Activated naive CD4-positive, alpha-beta T cell treated with anti-CD3 and anti-CD28 coated beads, Interleukin-2, amount 50 U/mL, for 72 hours (primary cell): ENCODE measurements around the gene CNTNAP5. TPM values are rescaled to one million over a fixed set of nuclear protein-coding genes. Genes with fewer than 3 reads are reported as not detected.
"Not testable (repeated sequence)": the region's sequence is repeated elsewhere in the genome, so short reads cannot be mapped to it uniquely, and the experiment has no call there.

Experiments
- ATAC-seq, 2 donors: fragments of 150-1000 bp; cut with Tn5 transposase; 2 replicates each; pipeline ENCODE4 v1.10.0; 2021; ENCODE audit warnings: mild to moderate bottlenecking in 2 of 2, moderate library complexity in 2 of 2
- DNase-seq, 2 donors: peaks; one replicate each; pipeline ENCODE4 v3.0.0; 2021 to 2022; ENCODE audit warnings: low spot score in 2 of 2
- H3K27ac Mint-ChIP-seq, 2 donors: one replicate each; pipeline ENCODE4 v1.8.0; 2022; ENCODE audit warnings: mild to moderate bottlenecking in 2 of 2, mixed read lengths in 2 of 2
- H3K36me3 Mint-ChIP-seq, 2 donors: one replicate each; pipeline ENCODE4 v1.8.0; 2022; ENCODE audit warnings: mixed read lengths in 2 of 2
- H3K9me3 Mint-ChIP-seq, 2 donors: one replicate each; pipeline ENCODE4 v1.8.0; 2022; ENCODE audit warnings: mixed read lengths in 2 of 2
- total RNA-seq, 2 donors: library from RNA; stranded (reverse); gene quantifications; one replicate each; pipeline ENCODE4 v1.2.3, GENCODE V29; 2022

The CNTNAP5 gene
- total RNA-seq, 2 donors from 2014 or later, result not detected

DNA sequence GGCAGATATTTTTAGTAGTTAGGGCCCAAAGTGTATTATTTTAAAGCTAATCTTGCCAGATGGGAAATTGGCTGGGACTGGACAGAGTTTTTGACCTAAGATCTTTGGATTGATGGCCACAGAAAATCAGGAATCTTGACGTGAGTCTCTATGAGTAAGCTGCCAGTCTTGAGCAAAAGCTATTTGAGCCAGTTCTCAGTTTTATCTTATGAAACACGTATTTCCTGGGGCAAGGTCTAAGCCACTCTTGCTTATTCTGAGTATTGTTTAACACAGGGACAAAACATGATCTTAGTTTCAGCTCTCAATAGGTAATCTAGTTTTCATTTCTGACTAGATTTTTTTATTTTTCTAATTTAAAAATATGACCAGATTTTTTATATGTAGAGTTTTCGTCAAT, 329.4 kb downstream of the CNTNAP5 start:
- ATAC-seq (no peak), DNase-seq (no peak)
- Mint-ChIP-seq H3K36me3 (no peaks in the 10 kb centered on the region), H3K27ac (no peak overlapping the region), H3K9me3 (peaks cover 7 to 8% of the 10 kb centered on the region in 2 donors)

DNA sequence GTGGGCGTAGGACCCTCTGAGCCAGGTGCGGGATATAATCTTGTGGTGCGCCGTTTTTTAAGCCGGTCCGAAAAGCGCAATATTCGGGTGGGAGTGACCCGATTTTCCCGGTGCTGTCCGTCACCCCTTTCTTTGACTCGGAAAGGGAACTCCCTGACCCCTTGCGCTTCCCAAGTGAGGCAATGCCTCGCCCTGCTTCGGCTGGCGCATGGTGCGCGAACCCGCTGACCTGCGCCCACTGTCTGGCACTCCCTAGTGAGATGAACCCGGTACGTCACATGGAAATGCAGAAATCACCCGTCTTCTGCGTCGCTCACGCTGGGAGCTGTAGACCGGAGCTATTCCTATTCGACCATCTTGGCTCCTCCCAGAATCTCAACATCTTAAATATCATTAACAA, 336.9 kb downstream of the CNTNAP5 start:
- not testable (repeated sequence) for ATAC-seq, H3K27ac Mint-ChIP-seq

DNA sequence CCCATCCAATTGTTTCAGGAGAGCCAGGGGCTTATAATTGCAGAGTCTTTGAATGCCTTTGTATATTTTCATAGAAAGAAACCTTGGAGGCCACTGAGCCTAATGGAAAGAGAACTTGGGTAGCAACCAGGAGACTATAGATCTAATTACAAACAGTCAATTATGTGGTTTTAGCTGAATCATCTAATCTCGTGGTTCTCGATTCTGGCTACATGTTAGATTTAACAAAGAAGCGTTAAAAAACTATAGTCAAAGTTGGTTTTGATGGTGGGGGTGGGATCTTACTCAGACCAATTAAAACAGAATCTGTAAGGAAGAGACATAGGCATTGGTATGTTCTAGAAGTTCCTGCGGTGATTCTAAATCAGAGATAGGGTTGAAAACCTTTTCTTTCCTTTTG, 344.1 kb downstream of the CNTNAP5 start:
- DNase-seq (no peak), ATAC-seq (no peak)
- Mint-ChIP-seq H3K36me3 (no peaks in the 10 kb centered on the region), H3K27ac (no peak overlapping the region), H3K9me3 (peaks cover 21 to 22% of the 10 kb centered on the region in 2 donors)

More for the DNA sequence above, 336.9 kb downstream of the CNTNAP5 start:
- H3K9me3 Mint-ChIP-seq, result peaks cover 13 to 18% of the 10 kb centered on the region in 2 donors
- DNase-seq, H3K36me3 Mint-ChIP-seq: not testable (repeated sequence)

DNA sequence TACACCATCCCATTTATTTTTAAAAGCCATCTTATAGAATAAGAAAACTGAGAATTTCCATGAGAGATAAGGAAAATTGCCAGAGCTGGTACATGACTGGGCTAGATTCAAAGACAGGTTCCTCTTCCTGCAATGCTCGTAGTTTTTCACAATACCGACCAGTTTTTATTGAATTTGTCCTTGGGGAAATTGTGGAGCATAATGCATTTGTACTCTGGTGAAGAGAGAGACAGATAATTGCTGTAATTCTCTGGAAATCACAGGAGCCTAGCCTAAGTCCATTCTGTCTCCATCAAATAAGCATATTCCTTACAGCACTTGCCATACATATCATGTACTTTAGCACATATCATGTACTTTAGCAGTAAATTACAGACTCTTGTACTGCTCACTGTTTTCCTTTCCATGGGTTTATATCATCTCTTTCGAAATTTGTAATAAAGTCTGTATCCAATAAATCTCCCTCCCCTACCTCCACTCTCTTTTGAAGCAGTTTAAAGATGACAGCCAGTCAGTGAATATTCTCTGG, 355.2 kb downstream of the CNTNAP5 start:
- ATAC-seq (no peak), DNase-seq (no peak)
- Mint-ChIP-seq H3K27ac (no peak overlapping the region), H3K9me3 (peaks cover 4 to 5% of the 10 kb centered on the region in 2 donors), H3K36me3 (no peaks in the 10 kb centered on the region)

DNA sequence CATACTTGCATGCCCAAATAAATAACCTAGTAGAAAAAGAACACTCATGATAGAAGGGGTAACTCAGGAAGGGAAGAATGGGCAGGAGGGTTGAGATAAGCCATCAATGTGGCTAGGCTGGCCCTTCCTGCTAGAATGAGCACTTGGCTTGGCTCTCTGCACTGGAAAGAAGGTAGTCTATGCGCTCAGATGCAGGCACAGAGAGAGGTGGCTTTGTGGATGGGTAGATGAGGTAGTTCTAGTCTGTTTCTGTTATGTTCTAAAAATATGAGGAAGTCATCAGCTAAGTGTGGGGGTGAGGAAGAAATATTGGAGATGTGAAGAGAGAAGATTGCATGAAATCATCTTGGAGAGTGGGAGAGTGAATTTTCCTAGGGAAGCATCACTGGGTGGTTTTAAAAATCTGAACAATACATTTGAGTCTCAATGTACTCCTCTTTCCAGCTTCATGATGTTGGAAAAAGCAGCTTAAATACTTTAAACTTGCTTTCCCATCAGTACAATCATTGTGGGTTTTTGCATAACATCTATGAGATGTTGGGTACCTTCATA, 357.1 kb downstream of the CNTNAP5 start:
- Mint-ChIP-seq H3K36me3 (no peaks in the 10 kb centered on the region), H3K27ac (no peak overlapping the region), H3K9me3 (peaks cover 7 to 10% of the 10 kb centered on the region in 2 donors)
- ATAC-seq (no peak), DNase-seq (no peak)

DNA sequence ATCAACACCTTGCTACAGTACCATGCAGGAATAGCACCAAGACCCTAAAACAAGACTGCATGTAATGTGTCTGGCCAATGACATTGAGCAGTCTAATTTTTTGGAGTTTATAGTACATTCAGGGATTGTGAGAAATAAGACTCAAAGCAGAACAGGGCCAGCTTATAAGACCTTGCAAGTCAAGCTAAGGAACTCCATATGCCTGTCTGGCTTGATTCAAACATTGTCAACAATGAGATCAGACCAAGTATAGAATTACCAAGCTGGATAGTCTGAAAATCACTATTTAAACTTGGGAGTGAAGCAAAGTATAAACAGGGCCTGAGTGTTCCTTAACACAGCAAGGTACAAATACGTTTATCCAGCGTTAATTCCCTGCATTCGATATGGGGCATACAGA, 370.9 kb downstream of the CNTNAP5 start:
- Mint-ChIP-seq H3K27ac (no peak overlapping the region), H3K9me3 (peaks cover 6 to 9% of the 10 kb centered on the region in 2 donors), H3K36me3 (no peaks in the 10 kb centered on the region)
- DNase-seq (no peak), ATAC-seq (no peak)

DNA sequence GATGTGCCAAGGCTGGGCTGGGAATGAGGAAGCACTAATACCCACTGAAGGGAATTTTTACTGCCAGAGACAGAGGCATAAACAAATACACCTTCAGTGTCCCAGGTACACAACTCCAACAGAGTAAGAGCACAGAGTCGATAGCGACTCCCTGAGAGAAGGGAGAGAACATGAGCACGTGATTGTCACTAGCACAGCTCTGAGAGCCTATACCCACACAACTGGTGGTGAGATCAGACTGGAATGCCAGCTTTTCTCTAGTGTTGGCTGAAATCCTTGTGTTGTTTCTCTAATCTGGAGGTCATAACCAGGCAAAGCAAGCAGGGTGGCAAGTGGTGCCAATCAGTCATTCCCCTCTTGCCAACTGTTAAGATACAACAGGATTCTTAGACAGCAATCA, 377.2 kb downstream of the CNTNAP5 start:
- Mint-ChIP-seq H3K9me3 (peaks cover 13 to 19% of the 10 kb centered on the region in 2 donors), H3K27ac (no peak overlapping the region), H3K36me3 (no peaks in the 10 kb centered on the region)
- DNase-seq (no peak), ATAC-seq (no peak)

DNA sequence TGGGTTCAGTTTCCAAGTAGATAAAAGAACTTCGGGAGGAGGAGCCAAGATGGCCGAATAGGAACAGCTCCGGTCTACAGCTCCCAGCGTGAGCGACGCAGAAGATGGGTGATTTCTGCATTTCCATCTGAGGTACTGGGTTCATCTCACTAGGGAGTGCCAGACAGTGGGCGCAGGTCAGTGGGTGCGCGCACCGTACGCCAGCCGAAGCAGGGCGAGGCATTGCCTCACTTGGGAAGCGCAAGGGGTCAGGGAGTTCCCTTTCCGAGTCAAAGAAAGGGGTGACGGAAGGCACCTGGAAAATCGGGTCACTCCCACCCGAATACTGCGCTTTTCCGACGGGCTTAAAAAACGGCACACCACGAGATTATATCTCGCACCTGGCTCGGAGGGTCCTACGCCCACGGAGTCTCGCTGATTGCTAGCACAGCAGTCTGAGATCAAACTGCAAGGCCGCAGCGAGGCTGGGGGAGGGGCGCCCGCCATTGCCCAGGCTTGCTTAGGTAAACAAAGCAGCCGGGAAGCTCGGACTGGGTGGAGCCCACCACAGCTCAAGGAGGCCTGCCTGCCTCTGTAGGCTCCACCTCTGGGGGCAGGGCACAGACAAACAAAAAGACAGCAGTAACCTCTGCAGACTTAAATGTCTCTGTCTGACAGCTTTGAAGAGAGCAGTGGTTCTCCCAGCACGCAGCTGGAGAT, 382.9 kb downstream of the CNTNAP5 start:
- not testable (repeated sequence) for DNase-seq, ATAC-seq, H3K27ac Mint-ChIP-seq, H3K36me3 Mint-ChIP-seq
- H3K9me3 Mint-ChIP-seq, result peaks cover 10 to 12% of the 10 kb centered on the region in 2 donors

DNA sequence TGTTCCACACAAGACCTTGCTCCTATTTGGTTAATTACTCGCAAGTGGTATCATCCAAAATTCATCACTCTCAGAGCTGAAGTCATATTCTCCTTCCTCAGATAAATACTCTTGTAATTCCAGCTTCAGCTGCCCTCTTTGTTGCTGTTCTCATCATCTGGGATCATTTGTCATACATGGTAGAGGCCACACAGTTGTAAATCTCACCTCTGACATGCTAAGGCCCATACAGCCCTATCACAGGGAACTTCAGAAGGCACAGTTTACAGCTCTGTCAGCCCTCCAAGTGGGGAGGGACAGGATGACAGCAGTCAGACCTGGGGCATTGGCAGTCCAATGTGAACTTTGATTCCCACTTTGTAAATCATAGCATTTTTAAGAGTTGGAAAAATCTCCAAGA, 399.0 kb downstream of the CNTNAP5 start:
- H3K9me3 Mint-ChIP-seq, result peaks cover 18 to 22% of the 10 kb centered on the region in 2 donors
- ATAC-seq, result no peak
- no peak overlapping the region for H3K27ac Mint-ChIP-seq
- H3K36me3 Mint-ChIP-seq, result peaks cover 0 to 8% of the 10 kb centered on the region in 2 donors
- no peak for DNase-seq

DNA sequence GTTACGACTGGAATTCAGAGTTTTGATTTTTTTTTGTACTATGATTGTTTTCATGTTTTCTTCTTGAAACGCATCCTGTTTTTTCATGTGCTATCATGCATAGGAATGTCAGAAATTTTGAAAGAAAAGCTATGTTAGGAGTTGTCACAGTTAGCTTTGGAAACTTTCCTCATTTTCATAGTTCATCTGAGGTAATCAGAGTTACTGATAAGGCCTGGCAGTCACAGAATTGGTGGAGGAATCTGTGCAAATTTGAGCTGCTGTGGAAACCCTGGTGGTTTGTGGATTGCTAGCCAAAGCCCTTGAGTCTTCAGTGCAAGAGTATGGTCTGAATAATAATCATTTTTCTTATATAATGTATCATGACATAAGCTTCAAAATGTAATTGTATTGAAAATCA, 401.0 kb downstream of the CNTNAP5 start:
- DNase-seq (no peak), ATAC-seq (no peak)
- peaks cover 0 to 8% of the 10 kb centered on the region in 2 donors for H3K36me3 Mint-ChIP-seq
- H3K27ac Mint-ChIP-seq, result no peak overlapping the region
- H3K9me3 Mint-ChIP-seq, result peaks cover 21 to 22% of the 10 kb centered on the region in 2 donors

DNA sequence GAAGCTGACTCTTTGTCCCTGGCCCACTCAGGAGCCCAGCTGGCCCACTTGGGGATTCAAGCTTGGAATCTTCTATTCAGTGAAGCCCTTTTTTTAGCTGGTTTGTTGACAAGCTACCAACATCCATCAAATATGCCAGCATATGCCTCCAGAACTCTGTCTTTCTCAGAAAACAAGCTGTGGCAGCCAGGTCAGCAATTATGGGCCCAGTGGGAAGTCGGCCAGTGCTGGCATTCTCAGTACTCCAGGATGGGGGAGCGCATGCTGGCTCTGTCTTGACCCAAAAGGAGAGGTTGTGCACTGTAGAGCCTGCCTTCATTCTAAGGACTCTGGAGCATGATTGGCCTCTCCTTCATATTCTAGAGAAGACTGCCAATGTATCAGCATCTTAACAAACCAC, 401.5 kb downstream of the CNTNAP5 start:
- DNase-seq, result no peak
- H3K27ac Mint-ChIP-seq, result no peak overlapping the region
- peaks cover 19 to 21% of the 10 kb centered on the region in 2 donors for H3K9me3 Mint-ChIP-seq
- ATAC-seq, result no peak
- H3K36me3 Mint-ChIP-seq, result peaks cover 0 to 8% of the 10 kb centered on the region in 2 donors

DNA sequence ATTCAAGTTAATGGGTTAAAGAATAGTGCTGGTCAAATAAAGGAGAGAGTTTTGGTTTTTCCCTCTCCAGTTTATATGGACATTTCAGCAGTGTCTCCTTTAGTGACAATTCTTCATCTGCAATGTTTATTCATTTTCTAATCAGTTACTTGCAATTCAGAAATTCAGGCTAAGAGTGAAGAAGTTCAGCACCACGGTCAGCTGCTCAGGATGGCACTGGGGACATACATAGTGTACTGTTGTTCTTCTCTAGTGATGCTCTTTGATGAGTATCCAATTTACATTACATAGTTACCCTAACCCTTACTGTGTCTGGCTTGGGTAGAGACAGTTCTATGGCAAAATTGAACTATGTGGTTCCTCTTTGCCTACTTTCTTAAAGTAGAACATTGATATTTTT, 412.7 kb downstream of the CNTNAP5 start:
- H3K27ac Mint-ChIP-seq, result no peak overlapping the region
- ATAC-seq (no peak), DNase-seq (no peak)
- peaks cover 0 to 5% of the 10 kb centered on the region in 2 donors for H3K36me3 Mint-ChIP-seq
- peaks cover 0 to 19% of the 10 kb centered on the region in 2 donors for H3K9me3 Mint-ChIP-seq

DNA sequence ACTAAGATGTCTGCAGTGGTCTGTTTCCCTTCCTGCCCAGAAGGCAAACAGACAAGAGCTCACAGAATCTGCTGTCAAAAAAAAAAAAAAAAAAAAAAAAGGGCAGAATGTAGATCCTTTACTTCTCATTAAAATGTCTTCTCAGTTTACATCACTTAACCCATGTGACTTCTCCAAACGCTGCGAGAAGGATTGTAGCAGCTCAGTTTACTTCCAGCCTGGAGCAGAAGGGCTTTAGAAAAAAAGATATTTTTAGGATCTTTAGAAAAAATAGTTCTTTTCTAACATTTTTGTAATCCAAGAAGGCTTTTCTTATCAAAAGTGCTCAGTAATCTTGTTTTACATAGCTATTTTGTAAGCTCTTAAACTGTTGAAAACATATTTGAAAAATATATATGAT, 425.4 kb downstream of the CNTNAP5 start:
- no peak overlapping the region for H3K27ac Mint-ChIP-seq
- peaks cover 24 to 36% of the 10 kb centered on the region in 2 donors for H3K9me3 Mint-ChIP-seq
- peaks cover 0 to 8% of the 10 kb centered on the region in 2 donors for H3K36me3 Mint-ChIP-seq
- ATAC-seq (no peak), DNase-seq (no peak)

DNA sequence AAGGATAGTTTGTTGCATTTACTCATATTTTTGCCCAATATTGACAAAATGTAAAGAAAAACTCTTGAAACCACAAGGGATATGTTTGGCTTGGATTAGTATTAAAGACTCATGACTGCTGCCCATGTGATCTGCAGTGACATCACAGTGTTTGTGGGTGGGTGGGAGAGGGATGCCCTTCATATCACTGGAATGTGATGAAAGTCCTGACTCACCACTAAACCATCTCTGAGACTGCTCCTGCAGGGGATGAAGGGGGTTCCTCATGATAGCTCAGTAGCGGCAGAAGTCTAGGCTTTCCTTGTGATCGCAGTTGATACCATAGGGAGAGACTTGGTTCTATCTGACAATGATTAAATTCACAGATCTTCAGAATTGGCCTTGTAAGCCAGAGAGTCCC, 451.2 kb downstream of the CNTNAP5 start:
- Mint-ChIP-seq H3K27ac (no peak overlapping the region), H3K36me3 (no peaks in the 10 kb centered on the region), H3K9me3 (peaks cover 0 to 6% of the 10 kb centered on the region in 2 donors)
- no peak for ATAC-seq
- no peak for DNase-seq

DNA sequence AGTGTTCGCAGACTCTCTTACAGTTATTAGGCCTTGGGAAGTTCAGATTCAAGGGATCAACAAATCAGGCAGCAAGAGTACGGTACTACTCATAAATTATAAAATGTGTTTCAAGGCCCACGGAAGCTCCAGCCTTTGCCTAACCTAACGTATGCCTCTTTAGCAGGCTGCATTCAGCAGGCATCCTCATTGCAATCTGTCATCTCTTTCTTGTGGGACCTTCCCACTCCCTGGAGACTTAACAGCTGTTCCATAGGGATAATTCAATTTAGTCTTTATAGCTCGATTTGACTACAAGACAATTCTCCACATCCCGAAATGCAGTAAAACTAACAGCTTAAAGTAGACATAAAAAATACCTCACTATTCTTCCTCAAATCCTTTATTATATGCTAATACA, 453.7 kb downstream of the CNTNAP5 start:
- Mint-ChIP-seq H3K27ac (no peak overlapping the region), H3K36me3 (peaks cover 0 to under 1% of the 10 kb centered on the region in 2 donors), H3K9me3 (peaks cover 2 to 9% of the 10 kb centered on the region in 2 donors)
- DNase-seq (no peak), ATAC-seq (no peak)

DNA sequence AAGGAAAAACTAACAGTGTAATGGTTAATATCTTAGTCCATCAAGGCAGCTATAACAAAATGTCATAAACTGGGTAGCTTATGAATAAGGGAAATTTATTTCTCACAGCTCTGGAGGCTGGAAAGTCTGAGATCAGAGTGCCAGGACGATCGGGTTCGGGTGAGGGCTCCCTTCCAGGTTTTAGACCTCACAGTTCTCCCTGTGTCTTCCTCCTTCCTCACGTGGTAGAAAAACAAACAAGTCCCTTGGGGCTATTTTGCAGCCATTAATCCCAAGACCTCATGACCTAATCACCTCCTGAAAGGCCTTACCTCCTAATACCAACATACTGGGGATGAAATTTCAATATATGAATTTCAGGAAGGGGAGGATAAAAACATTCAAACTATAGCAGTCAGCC, 455.9 kb downstream of the CNTNAP5 start:
- Mint-ChIP-seq H3K27ac (no peak overlapping the region), H3K36me3 (peaks cover 0 to 4% of the 10 kb centered on the region in 2 donors), H3K9me3 (peaks cover 5 to 12% of the 10 kb centered on the region in 2 donors)
- DNase-seq, result no peak
- no peak for ATAC-seq

DNA sequence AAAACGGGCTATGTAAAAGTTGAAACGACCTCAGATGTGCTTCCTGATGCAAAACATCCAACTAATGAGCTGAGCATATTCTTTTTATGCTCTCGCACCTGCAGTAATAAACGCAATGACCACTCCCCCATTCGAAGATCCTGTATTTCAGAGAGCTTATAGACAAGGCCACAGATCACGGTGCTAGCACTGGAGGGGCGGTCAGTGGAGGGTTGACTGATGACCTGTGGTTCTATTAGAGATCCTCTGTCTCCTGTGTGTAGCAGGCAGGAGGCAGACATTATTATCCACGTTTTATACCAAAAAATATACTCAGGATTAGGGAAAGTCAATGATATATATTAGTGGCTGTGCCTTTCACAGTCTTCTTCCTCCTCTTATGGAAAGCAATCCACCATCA, 457.0 kb downstream of the CNTNAP5 start:
- ATAC-seq, result no peak
- no peak for DNase-seq
- no peak overlapping the region for H3K27ac Mint-ChIP-seq
- H3K36me3 Mint-ChIP-seq, result peaks cover 0 to 4% of the 10 kb centered on the region in 2 donors
- peaks cover 5 to 12% of the 10 kb centered on the region in 2 donors for H3K9me3 Mint-ChIP-seq

DNA sequence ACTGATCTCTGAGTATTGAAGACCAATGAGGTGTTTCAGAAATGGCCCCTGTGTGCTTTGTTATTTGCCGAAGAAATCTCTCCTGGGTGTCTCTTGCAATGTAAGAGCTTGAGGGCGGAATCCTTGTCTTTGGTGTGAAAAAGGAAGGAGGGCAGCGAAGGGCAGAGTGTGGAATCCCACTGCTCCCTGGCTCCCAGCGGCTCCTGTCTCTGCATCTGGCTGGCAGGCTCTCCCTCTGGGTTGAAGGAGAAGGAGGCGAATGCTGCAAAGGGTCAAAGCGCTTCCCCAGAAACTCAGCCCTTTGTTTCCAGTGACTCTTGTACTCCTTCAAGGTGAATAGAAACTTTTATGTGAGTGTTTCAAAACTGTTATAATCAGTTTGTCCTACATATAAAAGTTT, 457.5 kb downstream of the CNTNAP5 start:
- Mint-ChIP-seq H3K9me3 (peaks cover 5 to 12% of the 10 kb centered on the region in 2 donors), H3K27ac (no peak overlapping the region), H3K36me3 (peaks cover 0 to 4% of the 10 kb centered on the region in 2 donors)
- DNase-seq, result no peak
- ATAC-seq, result no peak
